GM12878 (cell line): Measurements from ENCODE around the gene ANLN.
"Not testable (repeated sequence)": the region's sequence is repeated elsewhere in the genome, so short reads cannot be mapped to it uniquely, and the experiment has no call there.

Experiments
- RAD21 ChIP-seq: IDR thresholded peaks from 2 replicates; pipeline ENCODE4 v1.6.1; 2011; ENCODE audit warnings: mild to moderate bottlenecking, low read depth, low read length, moderate library complexity; ENCODE audit not compliant: insufficient read depth
- TAF1 ChIP-seq: IDR thresholded peaks from 2 replicates; pipeline ENCODE4 v1.6.1; 2011; ENCODE audit warnings: mild to moderate bottlenecking, low read depth, low read length, borderline replicate concordance

DNA sequence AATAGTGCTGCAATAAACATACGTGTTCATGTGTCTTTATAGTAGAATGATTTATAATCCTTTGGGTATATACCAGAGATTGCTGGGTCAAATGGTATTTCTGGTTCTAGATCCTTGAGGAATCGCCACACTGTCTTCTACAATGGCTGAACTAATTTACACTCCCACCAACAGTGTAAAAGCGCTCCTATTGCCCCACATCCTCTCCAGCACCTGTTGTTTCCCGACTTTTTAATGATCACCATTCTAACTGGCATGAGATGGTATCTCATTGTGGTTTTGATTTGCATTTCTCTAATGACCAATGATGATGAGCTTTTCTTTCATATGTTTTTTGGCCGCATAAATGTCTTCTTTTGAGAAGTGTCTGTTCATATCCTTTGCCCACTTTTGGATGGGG lies 99.0 kb downstream of the ANLN start:
- TF ChIP-seq TAF1, RAD21: not testable (repeated sequence)
